Prostate gland (tissue), 2 donors: ENCODE data around the gene ZNF664.

Source experiments
- CTCF ChIP-seq, 4 experiments: fragments of 200-600 bp in 2 of 4; fragments of 450-650 bp in 2 of 4; sonication (generic) in 2 of 4; IDR thresholded peaks; 1 replicate in 3 of 4; 2 replicates in 1 of 4; pipeline ENCODE4 v1.5.1; 2016 to 2019; ENCODE audit warnings: antibody characterized with exemption in 4 of 4, mild to moderate bottlenecking in 2 of 4, moderate library complexity in 2 of 4
- POLR2A ChIP-seq: fragments of 450-650 bp; IDR thresholded peaks from one replicate; pipeline ENCODE4 v1.6.1; 2016; ENCODE audit warnings: antibody characterized with exemption, mild to moderate bottlenecking

DNA sequence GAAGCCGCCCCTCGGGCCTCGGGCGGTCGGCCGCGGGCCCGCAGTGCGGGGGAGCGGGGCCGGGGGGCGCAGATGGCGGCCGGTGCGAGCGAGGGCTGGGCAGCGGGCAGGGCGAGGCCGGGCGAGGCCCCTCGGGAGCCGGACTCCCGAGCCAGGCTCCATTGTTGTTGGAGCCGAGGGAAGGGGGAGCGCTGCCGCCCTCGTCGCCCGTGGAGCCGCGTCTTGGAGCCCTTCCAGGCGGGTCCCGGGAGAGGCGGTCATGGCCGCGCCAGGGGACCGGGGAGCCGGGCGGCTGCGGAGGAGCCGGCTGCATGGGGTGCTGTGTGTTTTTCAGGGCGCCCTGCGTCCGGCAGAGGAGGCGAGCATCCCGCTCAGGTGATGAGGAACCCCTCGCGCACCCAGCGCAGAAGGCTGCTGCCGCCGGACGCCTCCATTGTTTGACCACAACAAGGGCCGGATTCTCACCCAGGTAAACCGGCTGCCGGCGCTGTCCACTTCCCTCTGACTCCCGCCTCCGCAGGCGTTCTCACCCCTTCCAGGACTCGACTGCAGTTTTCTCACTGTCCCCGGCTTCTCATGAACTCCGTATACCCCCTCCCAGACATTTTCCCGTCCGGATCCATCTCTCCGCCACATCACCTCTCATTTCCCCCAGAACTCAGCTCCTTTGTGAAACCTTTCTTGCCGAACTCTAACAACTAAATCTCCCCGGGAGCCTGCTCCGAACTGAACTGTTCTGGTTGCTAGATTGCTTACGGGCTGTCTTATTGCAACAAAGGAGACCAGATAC is 732 bp downstream of the ZNF664 start:
- TF ChIP-seq CTCF (IDR thresholded peaks at IDR 0.05) (no peak), POLR2A (no peak)
